Naive B cell (primary cell): ENCODE data around the gene FAM9A. TPM values are rescaled to one million over a fixed set of nuclear protein-coding genes. Genes with fewer than 3 reads are reported as not detected.
A peak's percentile ranks its signal among the peaks of the same experiment; 100 is the strongest.

Source experiments
- ATAC-seq, 2 donors: fragments of 150-1000 bp; cut with Tn5 transposase; 2 replicates each; pipeline ENCODE4 v1.10.0; 2021; ENCODE audit warnings: low read depth in 2 of 2, mild to moderate bottlenecking in 2 of 2, moderate library complexity in 2 of 2
- DNase-seq: peaks from one replicate; pipeline ENCODE4 v3.0.0; 2022
- H3K27ac Mint-ChIP-seq, 6 donors: one replicate each; pipeline ENCODE4 v1.8.0; 2020 to 2022; ENCODE audit warnings: mild to moderate bottlenecking in 6 of 6, mixed read lengths in 6 of 6, moderate library complexity in 5 of 6, inconsistent platforms in 2 of 6
- H3K27me3 Mint-ChIP-seq, 3 donors: one replicate each; pipeline ENCODE4 v1.8.0; 2021 to 2022; ENCODE audit warnings: mixed read lengths in 3 of 3, mild to moderate bottlenecking in 1 of 3
- H3K36me3 Mint-ChIP-seq, 2 donors: one replicate each; pipeline ENCODE4 v1.8.0; 2020 to 2022; ENCODE audit warnings: mixed read lengths in 2 of 2, inconsistent platforms in 1 of 2, mild to moderate bottlenecking in 1 of 2
- H3K4me1 Mint-ChIP-seq, 3 donors: one replicate each; pipeline ENCODE4 v1.8.0; 2020 to 2022; ENCODE audit warnings: mixed read lengths in 3 of 3, inconsistent platforms in 1 of 3, mild to moderate bottlenecking in 1 of 3, moderate library complexity in 1 of 3
- H3K4me3 Mint-ChIP-seq, 8 donors: one replicate each; pipeline ENCODE4 v1.8.0; 2020 to 2022; ENCODE audit warnings: mild to moderate bottlenecking in 8 of 8, mixed read lengths in 8 of 8, moderate library complexity in 8 of 8, inconsistent platforms in 2 of 8
- H3K9me3 Mint-ChIP-seq, 7 donors: one replicate each; pipeline ENCODE4 v1.8.0; 2020 to 2022; ENCODE audit warnings: mixed read lengths in 7 of 7, mild to moderate bottlenecking in 5 of 7, inconsistent platforms in 2 of 7, moderate library complexity in 1 of 7
- polyA plus RNA-seq, 6 donors: library from polyadenylated mRNA; unstranded; fragments of 300-500 nt; fragmentation: Illumina TruSeq; gene quantifications; one replicate each; pipeline ENCODE4 v1.2.3, GENCODE V29; 2021; ENCODE audit warnings: low read depth in 6 of 6

Gene FAM9A
- not detected for polyA plus RNA-seq

DNA sequence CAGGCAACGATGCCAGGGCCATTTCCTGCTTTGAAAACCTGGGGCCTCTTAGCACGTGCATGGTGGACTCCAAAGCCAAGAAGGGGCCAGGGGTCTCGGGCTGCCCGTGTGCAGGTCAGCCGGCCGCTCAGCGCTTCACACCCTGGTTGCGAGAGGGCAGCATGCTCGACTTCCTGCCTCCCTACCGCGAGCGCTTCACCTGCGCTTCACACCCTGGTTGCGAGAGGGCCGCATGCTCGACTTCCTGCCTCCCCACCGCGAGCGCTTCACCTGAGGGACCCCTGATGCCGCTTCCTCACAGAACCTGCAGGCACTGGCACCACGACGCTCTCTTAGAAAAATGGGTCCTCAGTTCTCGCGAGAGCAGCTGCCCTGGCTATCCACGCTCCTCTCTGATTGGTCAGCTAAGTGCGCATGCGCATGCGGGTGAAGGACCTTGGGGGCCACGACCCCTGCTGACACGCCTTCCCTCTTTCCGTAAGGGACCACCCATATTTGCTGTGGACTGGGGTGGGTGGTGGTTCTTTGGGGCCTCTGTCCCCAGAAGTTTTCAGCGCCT, at the start of gene FAM9A:
TSS of gene FAM9A (minus strand) at position 343 of the 559 bp plus-strand sequence. CDS start 1,212 bp downstream, outside the sequence.
- ATAC-seq (no peak), DNase-seq (no peak)
- Mint-ChIP-seq H3K9me3 (no peaks in the 10 kb centered on the region), H3K27me3 (peaks cover 2 to 14% (median 5%) of the 10 kb centered on the region in 3 donors), H3K4me3 (peak within 1 kb of the TSS in 1 of 8 donors; percentile 22), H3K27ac (no peak within 1 kb of the TSS), H3K36me3 (no peaks in the 10 kb centered on the region), H3K4me1 (no peaks in the 10 kb centered on the region)

- no peaks in the 10 kb centered on the region for H3K4me1 Mint-ChIP-seq
- no peak for ATAC-seq
- H3K36me3 Mint-ChIP-seq = no peaks in the 10 kb centered on the region
- H3K27ac Mint-ChIP-seq = no peak overlapping the region
- no peak for DNase-seq
- no peak overlapping the region for H3K4me3 Mint-ChIP-seq
- peaks cover 0 to 7% (median 2%) of the 10 kb centered on the region in 7 donors for H3K9me3 Mint-ChIP-seq
- peaks cover 19 to 34% (median 31%) of the 10 kb centered on the region in 3 donors for H3K27me3 Mint-ChIP-seq
These were observed 49.3 kb upstream of the FAM9A start for GRCh38 chrX:8850478-8850877.

DNA sequence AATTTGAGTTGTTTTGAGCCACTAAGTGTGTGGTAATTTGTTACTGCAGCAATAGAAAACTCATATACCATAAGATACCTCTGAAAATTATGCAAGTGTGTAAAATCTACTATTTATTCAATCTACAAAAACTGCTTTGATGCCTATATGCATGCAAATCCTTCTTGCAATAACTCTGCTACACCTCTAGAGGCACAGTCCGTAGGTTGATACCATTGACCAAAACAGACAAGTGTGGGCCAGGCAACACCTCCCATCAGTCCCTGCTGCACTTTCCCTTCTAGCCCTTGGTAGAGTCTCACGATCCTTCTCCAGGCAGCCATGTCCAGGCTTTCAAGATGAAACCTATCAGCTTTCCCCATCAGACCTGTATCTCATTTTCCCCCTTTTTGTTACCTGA, 48.8 kb upstream of the FAM9A start:
- Mint-ChIP-seq H3K27ac (no peak overlapping the region), H3K4me3 (no peak overlapping the region), H3K4me1 (no peaks in the 10 kb centered on the region), H3K27me3 (peaks cover 19 to 34% (median 31%) of the 10 kb centered on the region in 3 donors), H3K36me3 (no peaks in the 10 kb centered on the region), H3K9me3 (peaks cover 0 to 7% (median 2%) of the 10 kb centered on the region in 7 donors)
- DNase-seq (no peak), ATAC-seq (no peak)

DNA sequence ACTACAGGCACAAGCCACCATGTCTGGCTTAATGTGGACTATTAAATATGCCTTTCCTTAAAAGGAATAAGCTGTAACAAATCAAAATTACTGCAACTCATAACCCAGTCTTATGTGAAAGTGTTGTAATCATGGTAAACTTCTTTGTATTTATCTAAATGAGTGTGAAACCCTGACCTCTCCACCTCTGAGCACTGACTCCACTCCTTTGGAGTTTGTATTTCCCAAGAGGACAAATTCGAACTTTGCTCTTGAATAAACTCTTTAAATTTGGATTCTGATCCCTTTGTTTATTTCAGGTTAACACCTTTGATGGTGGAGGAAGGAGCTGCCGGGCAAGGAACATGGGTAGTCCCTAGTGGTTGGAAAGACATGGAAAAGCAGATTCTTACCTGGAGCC, 48.3 kb upstream of the FAM9A start:
- Mint-ChIP-seq H3K4me1 (no peaks in the 10 kb centered on the region), H3K9me3 (peaks cover 0 to 7% (median 2%) of the 10 kb centered on the region in 7 donors), H3K27me3 (peaks cover 19 to 32% (median 27%) of the 10 kb centered on the region in 3 donors), H3K36me3 (no peaks in the 10 kb centered on the region), H3K27ac (no peak overlapping the region), H3K4me3 (no peak overlapping the region)
- no peak for DNase-seq
- no peak for ATAC-seq

DNA sequence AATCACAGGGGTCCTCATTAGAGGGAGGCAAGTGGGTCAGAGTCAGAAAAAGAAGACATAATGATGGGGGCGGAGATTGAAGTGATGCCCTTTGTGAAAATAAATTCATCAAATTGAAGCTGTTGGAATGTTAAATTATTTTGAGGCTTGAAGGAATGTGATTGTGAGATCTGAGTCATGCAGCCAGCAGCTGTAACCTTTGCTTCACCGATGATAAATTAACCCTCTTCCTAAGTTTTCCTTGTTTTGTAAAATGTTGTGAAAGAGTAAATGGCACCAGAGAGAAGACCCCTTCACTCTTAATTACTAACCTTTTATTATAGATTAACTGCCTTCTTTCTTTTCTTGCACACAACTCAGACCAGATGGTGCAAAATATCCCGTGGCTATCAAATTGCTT, 47.7 kb upstream of the FAM9A start:
- peaks cover 0 to 7% (median 2%) of the 10 kb centered on the region in 7 donors for H3K9me3 Mint-ChIP-seq
- ATAC-seq (no peak), DNase-seq (no peak)
- no peaks in the 10 kb centered on the region for H3K36me3 Mint-ChIP-seq
- no peak overlapping the region for H3K4me3 Mint-ChIP-seq
- no peaks in the 10 kb centered on the region for H3K4me1 Mint-ChIP-seq
- no peak overlapping the region for H3K27ac Mint-ChIP-seq
- peaks cover 19 to 28% (median 21%) of the 10 kb centered on the region in 3 donors for H3K27me3 Mint-ChIP-seq

GRCh38 chrX:8848441-8848840, 47.3 kb upstream of the FAM9A start:
- no peak for ATAC-seq
- H3K36me3 Mint-ChIP-seq = no peaks in the 10 kb centered on the region

DNA sequence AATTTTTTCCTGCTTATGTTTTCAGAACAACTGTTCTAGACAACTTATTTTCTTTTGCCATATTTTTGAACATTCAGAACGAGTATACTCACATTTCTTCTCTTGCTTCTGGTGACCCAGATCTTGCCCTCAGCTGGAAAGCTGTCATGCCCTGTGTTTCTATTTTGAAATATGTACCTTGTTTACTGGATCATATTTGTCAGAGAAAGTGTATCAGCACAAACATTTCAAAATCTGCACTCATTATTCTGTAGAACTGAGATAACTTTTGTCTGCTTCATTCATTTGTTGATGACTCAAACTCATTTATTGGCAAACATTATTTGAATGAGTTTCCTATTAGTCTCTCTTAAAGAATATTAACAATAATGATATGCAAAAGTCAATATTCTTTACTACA, 46.2 kb upstream of the FAM9A start:
- Mint-ChIP-seq H3K4me3 (no peak overlapping the region), H3K9me3 (peaks cover 0 to 7% (median 0%) of the 10 kb centered on the region in 7 donors), H3K36me3 (no peaks in the 10 kb centered on the region), H3K4me1 (no peaks in the 10 kb centered on the region), H3K27me3 (peaks cover 16 to 19% (median 16%) of the 10 kb centered on the region in 3 donors), H3K27ac (no peak overlapping the region)
- no peak for ATAC-seq
- no peak for DNase-seq

More at GRCh38 chrX:8848441-8848840, 47.3 kb upstream of the FAM9A start:
- Mint-ChIP-seq H3K27ac (no peak overlapping the region), H3K4me3 (no peak overlapping the region), H3K27me3 (peaks cover 20 to 28% (median 20%) of the 10 kb centered on the region in 3 donors), H3K4me1 (no peaks in the 10 kb centered on the region), H3K9me3 (peaks cover 0 to 7% (median 2%) of the 10 kb centered on the region in 7 donors)
- DNase-seq = no peak

DNA sequence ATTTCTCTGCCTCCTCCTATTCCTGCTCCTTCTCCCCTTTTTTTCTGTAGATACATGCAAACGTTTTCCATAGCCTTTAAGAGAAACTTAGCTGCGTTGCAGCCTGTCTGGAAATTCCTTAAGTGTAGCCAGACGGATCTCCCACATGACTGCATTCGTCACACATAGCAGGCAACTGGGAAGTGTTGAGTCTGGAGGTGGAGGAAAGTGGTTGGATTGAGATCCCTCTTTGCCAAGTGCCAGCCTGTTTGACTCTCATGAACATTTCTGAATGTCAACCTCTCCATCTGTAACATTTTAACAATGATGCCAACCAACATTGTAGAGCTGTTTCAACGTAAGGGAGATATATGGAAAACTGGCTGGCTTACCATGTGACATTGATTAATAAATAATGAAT, 45.1 kb upstream of the FAM9A start:
- H3K36me3 Mint-ChIP-seq = no peaks in the 10 kb centered on the region
- ATAC-seq (no peak), DNase-seq (no peak)
- no peaks in the 10 kb centered on the region for H3K4me1 Mint-ChIP-seq
- H3K27ac Mint-ChIP-seq = no peak overlapping the region
- peaks cover 16 to 19% (median 16%) of the 10 kb centered on the region in 3 donors for H3K27me3 Mint-ChIP-seq
- H3K4me3 Mint-ChIP-seq = no peak overlapping the region
- peaks cover 0 to 7% (median 0%) of the 10 kb centered on the region in 7 donors for H3K9me3 Mint-ChIP-seq

DNA sequence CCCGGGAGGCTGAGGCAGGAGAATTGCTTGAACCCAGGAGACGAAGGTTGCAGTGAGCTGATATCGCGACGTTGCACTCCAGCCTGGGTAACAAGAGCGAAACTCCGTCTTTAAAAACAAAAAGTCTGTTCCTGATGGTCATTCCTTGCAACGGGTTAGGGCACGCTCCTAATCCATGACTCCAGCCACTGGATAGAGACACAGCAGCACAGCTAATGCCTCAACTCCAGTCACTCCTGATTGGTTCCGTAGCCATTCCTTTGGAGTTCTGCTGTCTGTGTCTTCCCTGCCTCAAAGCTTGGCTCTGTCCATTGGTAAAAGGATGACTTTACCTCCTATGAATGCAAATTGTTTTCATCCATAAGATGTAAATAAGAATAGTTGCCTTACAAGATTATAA, 44.3 kb upstream of the FAM9A start:
- H3K4me1 Mint-ChIP-seq = no peaks in the 10 kb centered on the region
- peaks cover 14 to 18% (median 16%) of the 10 kb centered on the region in 3 donors for H3K27me3 Mint-ChIP-seq
- ATAC-seq (no peak), DNase-seq (no peak)
- H3K27ac Mint-ChIP-seq = no peak overlapping the region
- no peak overlapping the region for H3K4me3 Mint-ChIP-seq
- H3K36me3 Mint-ChIP-seq = no peaks in the 10 kb centered on the region
- H3K9me3 Mint-ChIP-seq = peaks cover 0 to 7% (median 0%) of the 10 kb centered on the region in 7 donors

DNA sequence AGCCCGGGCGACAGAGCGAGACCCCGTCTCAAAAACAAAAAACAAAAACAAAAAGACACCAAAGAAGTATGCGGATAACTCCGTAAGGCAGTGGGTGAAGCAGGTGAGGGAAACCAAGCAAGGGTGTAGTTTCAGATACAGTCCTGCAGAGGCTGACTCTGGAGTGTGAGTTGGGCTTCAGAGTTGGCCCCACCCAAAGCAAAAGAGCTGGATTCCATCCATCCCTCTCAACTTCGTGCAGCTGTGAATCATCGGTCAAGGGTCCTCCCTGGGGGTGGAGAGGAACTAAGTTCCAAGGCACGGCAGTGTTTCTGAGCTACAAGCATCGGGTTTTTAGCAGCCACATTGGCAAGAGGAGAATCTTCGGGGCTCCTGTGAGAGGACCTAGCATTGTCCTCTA, 43.9 kb upstream of the FAM9A start:
- no peak overlapping the region for H3K4me3 Mint-ChIP-seq
- no peaks in the 10 kb centered on the region for H3K36me3 Mint-ChIP-seq
- H3K27ac Mint-ChIP-seq = no peak overlapping the region
- H3K4me1 Mint-ChIP-seq = no peaks in the 10 kb centered on the region
- peaks cover 0 to 7% (median 0%) of the 10 kb centered on the region in 7 donors for H3K9me3 Mint-ChIP-seq
- DNase-seq (no peak), ATAC-seq (no peak)
- peaks cover 10 to 14% (median 14%) of the 10 kb centered on the region in 3 donors for H3K27me3 Mint-ChIP-seq

DNA sequence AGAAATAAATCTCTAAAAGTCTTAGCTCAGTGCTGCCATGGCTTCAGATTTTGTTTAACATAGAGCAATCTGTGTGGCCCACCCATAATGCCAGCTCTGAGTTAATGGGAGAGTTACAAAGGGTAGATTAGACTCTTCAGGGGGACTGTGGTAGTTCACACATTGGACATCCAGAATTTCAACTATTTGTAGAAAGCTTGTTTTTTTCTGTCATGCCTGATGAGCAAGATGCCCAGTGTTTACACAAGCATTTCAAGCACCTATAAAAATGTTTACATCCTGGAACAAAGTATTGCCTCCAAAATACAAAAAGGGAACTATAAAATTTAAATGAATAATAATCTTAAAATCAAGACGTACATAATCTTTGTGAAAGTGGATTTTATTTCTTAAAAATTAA, 43.0 kb upstream of the FAM9A start:
- ATAC-seq (no peak), DNase-seq (no peak)
- Mint-ChIP-seq H3K27ac (no peak overlapping the region), H3K4me1 (no peaks in the 10 kb centered on the region), H3K4me3 (no peak overlapping the region), H3K36me3 (no peaks in the 10 kb centered on the region), H3K27me3 (peaks cover 8 to 12% (median 9%) of the 10 kb centered on the region in 3 donors), H3K9me3 (peaks cover 0 to 7% (median 0%) of the 10 kb centered on the region in 7 donors)

GRCh38 chrX:8841911-8842310, 40.7 kb upstream of the FAM9A start:
- ATAC-seq (no peak), DNase-seq (no peak)
- H3K9me3 Mint-ChIP-seq = peaks cover 0 to 7% (median 4%) of the 10 kb centered on the region in 7 donors
- H3K27ac Mint-ChIP-seq = no peak overlapping the region
- peaks cover 5 to 16% (median 13%) of the 10 kb centered on the region in 3 donors for H3K27me3 Mint-ChIP-seq
- no peaks in the 10 kb centered on the region for H3K4me1 Mint-ChIP-seq
- no peaks in the 10 kb centered on the region for H3K36me3 Mint-ChIP-seq
- H3K4me3 Mint-ChIP-seq = no peak overlapping the region

DNA sequence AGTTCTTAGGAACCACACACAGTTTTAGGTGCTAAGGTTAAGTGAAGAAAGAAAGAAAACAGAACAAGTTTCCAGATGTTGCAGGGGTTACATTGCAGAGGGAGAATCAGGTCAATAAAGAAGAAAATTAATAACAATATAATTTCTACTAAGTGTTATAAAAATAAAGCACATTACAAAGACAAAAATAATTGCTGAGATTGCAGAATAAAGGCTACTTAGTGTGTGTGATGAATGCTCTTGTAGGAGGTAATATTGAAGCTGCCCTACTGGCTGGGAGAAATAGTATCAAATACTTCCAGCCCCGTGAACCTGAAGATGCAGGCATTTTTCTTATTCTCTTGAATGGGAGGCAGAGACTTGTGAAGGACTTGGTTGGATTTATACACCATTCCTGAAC, 33.2 kb upstream of the FAM9A start:
- Mint-ChIP-seq H3K4me1 (no peaks in the 10 kb centered on the region), H3K27me3 (peaks cover 21 to 53% (median 38%) of the 10 kb centered on the region in 3 donors), H3K9me3 (peaks cover 0 to 4% (median 0%) of the 10 kb centered on the region in 7 donors), H3K4me3 (no peak overlapping the region), H3K36me3 (no peaks in the 10 kb centered on the region), H3K27ac (no peak overlapping the region)
- DNase-seq (no peak), ATAC-seq (no peak)

GRCh38 chrX:8832582-8833378, 31.6 kb upstream of the FAM9A start:
- no peak overlapping the region for H3K4me3 Mint-ChIP-seq
- peaks cover 0 to 4% (median 0%) of the 10 kb centered on the region in 7 donors for H3K9me3 Mint-ChIP-seq
- H3K4me1 Mint-ChIP-seq = no peaks in the 10 kb centered on the region
- H3K27me3 Mint-ChIP-seq = peaks cover 32 to 60% (median 34%) of the 10 kb centered on the region in 3 donors
- no peak for DNase-seq
- H3K27ac Mint-ChIP-seq = no peak overlapping the region
- ATAC-seq = no peak
- no peaks in the 10 kb centered on the region for H3K36me3 Mint-ChIP-seq
